ENCODE measurements around the gene DENND4B.

Gene DENND4B

GRCh38 chr1:153941826-153942725 lies 4.4 kb downstream of the DENND4B start:
- no peak for DNase-seq (ENCODE audit: low read depth)
- H3K4me3 ChIP-seq (ENCODE audit: low read length): no peak overlapping the region
- TF ChIP-seq CTCF (IDR thresholded peaks at IDR 0.05; ENCODE audit: insufficient read depth, low read depth, low read length, missing control alignments): no peak

- H3K4me3 ChIP-seq (ENCODE audit: low read length): no peak overlapping the region
Observed at GRCh38 chr1:153940756-153941155, 5.8 kb downstream of the DENND4B start.

GRCh38 chr1:153939476-153939875 lies 7.0 kb downstream of the DENND4B start:
- no peak for TF ChIP-seq CTCF (IDR thresholded peaks at IDR 0.05; ENCODE audit: insufficient read depth, low read depth, low read length, missing control alignments)
- no peak overlapping the region for H3K4me3 ChIP-seq (ENCODE audit: low read length)
- no peak for DNase-seq (ENCODE audit: low read depth)

More at GRCh38 chr1:153940756-153941155, 5.8 kb downstream of the DENND4B start:
- TF ChIP-seq CTCF (IDR thresholded peaks at IDR 0.05; ENCODE audit: insufficient read depth, low read depth, low read length, missing control alignments): no peak
- no peak for DNase-seq (ENCODE audit: low read depth)

GRCh38 chr1:153938996-153939395 lies 7.5 kb downstream of the DENND4B start:
- no peak for TF ChIP-seq CTCF (IDR thresholded peaks at IDR 0.05; ENCODE audit: insufficient read depth, low read depth, low read length, missing control alignments)
- H3K4me3 ChIP-seq (ENCODE audit: low read length): no peak overlapping the region
- DNase-seq (ENCODE audit: low read depth): no peak

GRCh38 chr1:153937331-153937730 lies 9.2 kb downstream of the DENND4B start:
- TF ChIP-seq CTCF (IDR thresholded peaks at IDR 0.05; ENCODE audit: insufficient read depth, low read depth, low read length, missing control alignments): no peak
- DNase-seq (ENCODE audit: low read depth): no peak
- H3K4me3 ChIP-seq (ENCODE audit: low read length): no peak overlapping the region

- TF ChIP-seq CTCF (IDR thresholded peaks at IDR 0.05; ENCODE audit: insufficient read depth, low read depth, low read length, missing control alignments): no peak
- H3K4me3 ChIP-seq (ENCODE audit: low read length): no peak overlapping the region
- DNase-seq (ENCODE audit: low read depth): no peak
Observed at GRCh38 chr1:153936011-153936802, 10.3 kb downstream of the DENND4B start.
